PC-9 (cell line): ENCODE measurements around the gene FHIP2A. TPM values are rescaled to one million over a fixed set of nuclear protein-coding genes. Genes with fewer than 3 reads are reported as not detected.
"Not testable (repeated sequence)": the region's sequence is repeated elsewhere in the genome, so short reads cannot be mapped to it uniquely, and the experiment has no call there.

Experiments
- BruUV-seq: library from RNA; stranded (reverse); fragments of 400-500 nt; replicated peaks from 2 replicates; lab custom pipeline; 2021; lab: Mats Ljungman, UMichigan
- CTCF ChIA-PET: fragments of 300-600 bp; sonication (Branson Sonifier 250); formaldehyde crosslinking; loops from one replicate; lab custom pipeline; 2022; ENCODE audit warnings: antibody characterized with exemption; lab: Charles Lee
- POLR2A ChIA-PET: fragments of 300-600 bp; sonication (Branson Sonifier 250); formaldehyde crosslinking; loops from one replicate; lab custom pipeline; 2022; ENCODE audit warnings: antibody characterized with exemption; ENCODE audit not compliant: unreplicated experiment; lab: Charles Lee
- DNase-seq, 2 experiments: peaks; one replicate each; pipeline versions ENCODE4 v3.0.0 to v3.0.0-alpha.2; 2015 to 2022; ENCODE audit warnings: mixed read lengths in 1 of 2
- H2AFZ ChIP-seq: fragments of 200-600 bp; sonication (generic); 2 replicates; pipeline ENCODE4 v1.8.1; 2017; ENCODE audit warnings: antibody characterized with exemption
- H3F3A ChIP-seq: fragments of 200-600 bp; sonication (generic); 2 replicates; pipeline ENCODE4 v1.8.1; 2017; ENCODE audit warnings: antibody characterized with exemption, mild to moderate bottlenecking, low read depth; ENCODE audit not compliant: insufficient read depth
- H3K27ac ChIP-seq: fragments of 200-600 bp; sonication (generic); 2 replicates; pipeline ENCODE4 v1.6.1; 2016; ENCODE audit warnings: mixed run types
- H3K27me3 ChIP-seq: fragments of 200-600 bp; sonication (generic); 2 replicates; pipeline ENCODE4 v1.6.1; 2016; ENCODE audit warnings: low read depth, mixed run types; ENCODE audit not compliant: insufficient read depth
- H3K36me3 ChIP-seq: fragments of 200-600 bp; sonication (generic); 2 replicates; pipeline ENCODE4 v1.6.1; 2016; ENCODE audit warnings: low read depth, mixed run types
- H3K4me1 ChIP-seq: fragments of 200-600 bp; sonication (generic); replicated peaks from 2 replicates; pipeline ENCODE4 v1.6.1; 2016; ENCODE audit warnings: mixed run types; ENCODE audit not compliant: insufficient read depth
- H3K4me2 ChIP-seq: fragments of 200-600 bp; sonication (generic); 2 replicates; pipeline ENCODE4 v1.6.1; 2017; ENCODE audit warnings: mixed run types
- H3K4me3 ChIP-seq: fragments of 200-600 bp; sonication (generic); 2 replicates; pipeline ENCODE4 v1.6.1; 2016; ENCODE audit warnings: mixed run types
- H3K79me2 ChIP-seq: fragments of 200-600 bp; sonication (generic); 2 replicates; pipeline ENCODE4 v1.6.1; 2017; ENCODE audit warnings: low read depth, mixed run types
- H3K9me2 ChIP-seq: fragments of 200-600 bp; sonication (generic); 2 replicates; pipeline ENCODE4 v1.8.1; 2017; ENCODE audit warnings: mild to moderate bottlenecking; ENCODE audit not compliant: insufficient read depth
- H3K9me3 ChIP-seq: fragments of 200-600 bp; sonication (generic); 2 replicates; pipeline ENCODE4 v1.8.1; 2016; ENCODE audit warnings: low read depth; ENCODE audit not compliant: insufficient read depth
- H4K20me1 ChIP-seq: fragments of 200-600 bp; sonication (generic); 2 replicates; pipeline ENCODE4 v1.8.1; 2017; ENCODE audit not compliant: insufficient read depth
- EZH2 ChIP-seq: fragments of 200-600 bp; sonication (generic); IDR thresholded peaks from 2 replicates; pipeline ENCODE4 v1.8.0; 2017; ENCODE audit warnings: antibody characterized with exemption, low read depth
- intact Hi-C: fragments of 100-400 bp; cut with micrococcal nuclease; formaldehyde crosslinking; loops from one replicate; pipeline ENCODE4 v1.10.0; 2022; ENCODE audit not compliant: unreplicated experiment
- total RNA-seq: library from RNA; stranded (reverse); gene quantifications from 2 replicates; pipeline ENCODE4 v1.2.3, GENCODE V29; 2021
- TF ChIP-seq, protein P1 (sequence below): fragments of 200-600 bp; sonication (generic); conservative IDR thresholded peaks from 2 replicates; pipeline ENCODE4 v1.6.1; 2017; ENCODE audit warnings: mixed run types, antibody characterized with exemption, mild to moderate bottlenecking, moderate library complexity

The FHIP2A gene
- total RNA-seq, 1 experiment from 2014 or later = 18.3 TPM

GRCh38 chr10:114773197-114773532, 48.4 kb upstream of the FHIP2A start:
- TF ChIP-seq, protein P1, sequence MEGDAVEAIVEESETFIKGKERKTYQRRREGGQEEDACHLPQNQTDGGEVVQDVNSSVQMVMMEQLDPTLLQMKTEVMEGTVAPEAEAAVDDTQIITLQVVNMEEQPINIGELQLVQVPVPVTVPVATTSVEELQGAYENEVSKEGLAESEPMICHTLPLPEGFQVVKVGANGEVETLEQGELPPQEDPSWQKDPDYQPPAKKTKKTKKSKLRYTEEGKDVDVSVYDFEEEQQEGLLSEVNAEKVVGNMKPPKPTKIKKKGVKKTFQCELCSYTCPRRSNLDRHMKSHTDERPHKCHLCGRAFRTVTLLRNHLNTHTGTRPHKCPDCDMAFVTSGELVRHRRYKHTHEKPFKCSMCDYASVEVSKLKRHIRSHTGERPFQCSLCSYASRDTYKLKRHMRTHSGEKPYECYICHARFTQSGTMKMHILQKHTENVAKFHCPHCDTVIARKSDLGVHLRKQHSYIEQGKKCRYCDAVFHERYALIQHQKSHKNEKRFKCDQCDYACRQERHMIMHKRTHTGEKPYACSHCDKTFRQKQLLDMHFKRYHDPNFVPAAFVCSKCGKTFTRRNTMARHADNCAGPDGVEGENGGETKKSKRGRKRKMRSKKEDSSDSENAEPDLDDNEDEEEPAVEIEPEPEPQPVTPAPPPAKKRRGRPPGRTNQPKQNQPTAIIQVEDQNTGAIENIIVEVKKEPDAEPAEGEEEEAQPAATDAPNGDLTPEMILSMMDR = no peak
- TF ChIP-seq EZH2 = no peak
- no peak for DNase-seq
- Histone ChIP-seq H3K4me2 (no peak overlapping the region), H3K27ac (no peak overlapping the region), H3K9me2 (no peaks in the 10 kb centered on the region), H3F3A (peaks cover 6% of the 10 kb centered on the region; the same call in 1 of the 2 replicates), H3K4me3 (no peak overlapping the region), H2AFZ (no peak overlapping the region), H3K9me3 (no peaks in the 10 kb centered on the region), H3K4me1 (no peaks in the 10 kb centered on the region), H3K36me3 (no peaks in the 10 kb centered on the region), H4K20me1 (no peaks in the 10 kb centered on the region), H3K79me2 (no peaks in the 10 kb centered on the region), H3K27me3 (no peaks in the 10 kb centered on the region)
- no TSS peak for BruUV-seq
- CTCF ChIA-PET = no interaction called here
- POLR2A ChIA-PET = no interaction called here
- intact Hi-C loops = no loop called here

GRCh38 chr10:114775082-114775481, 46.5 kb upstream of the FHIP2A start:
- H3K4me3 ChIP-seq, H3K36me3 ChIP-seq, H3K79me2 ChIP-seq, H3K4me2 ChIP-seq, H2AFZ ChIP-seq, DNase-seq, H3K9me2 ChIP-seq, H3K9me3 ChIP-seq, POLR2A ChIA-PET, H3K27me3 ChIP-seq, BruUV-seq, H4K20me1 ChIP-seq, H3K27ac ChIP-seq, H3F3A ChIP-seq, CTCF ChIA-PET: not testable (repeated sequence)
- intact Hi-C loops = loop anchor here (5.0 kb wide), 1 partner anchor 153 kb away; no protein-coding TSS in a partner anchor
- H3K4me1 ChIP-seq = peaks cover 10% of the 10 kb centered on the region

DNA sequence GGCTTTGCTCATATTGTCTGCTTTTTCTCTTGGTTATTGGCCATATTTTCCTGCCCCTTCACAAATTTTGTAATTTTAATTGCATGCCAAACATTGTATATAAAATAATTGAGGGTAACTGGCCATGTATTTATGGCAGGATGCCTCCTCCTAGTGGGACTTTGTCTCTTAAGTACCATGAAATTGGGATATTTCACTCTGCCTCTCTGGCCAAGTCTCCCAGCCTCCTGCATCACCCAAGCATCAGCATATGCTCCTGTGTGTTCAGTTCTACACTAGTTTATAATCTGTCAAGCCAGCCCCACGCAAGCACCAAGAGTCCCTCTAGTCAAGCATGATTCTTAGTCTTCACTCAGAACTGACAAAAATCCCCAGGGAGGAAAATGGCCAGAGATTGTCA, 44.2 kb upstream of the FHIP2A start:
- intact Hi-C loops = loop anchor here (5.0 kb wide), 1 partner anchor 155 kb away; no protein-coding TSS in a partner anchor
- Histone ChIP-seq H3K4me2 (no peak overlapping the region), H3K36me3 (no peaks in the 10 kb centered on the region), H3F3A (peaks cover 8% of the 10 kb centered on the region; the same call in 1 of the 2 replicates), H2AFZ (no peak overlapping the region), H3K4me1 (peaks cover 22% of the 10 kb centered on the region), H3K9me3 (no peaks in the 10 kb centered on the region), H3K79me2 (no peaks in the 10 kb centered on the region), H3K4me3 (no peak overlapping the region), H3K27me3 (no peaks in the 10 kb centered on the region), H3K27ac (no peak overlapping the region), H4K20me1 (no peaks in the 10 kb centered on the region), H3K9me2 (no peaks in the 10 kb centered on the region)
- ChIA-PET POLR2A (no interaction called here), CTCF (no interaction called here)
- DNase-seq = no peak
- no TSS peak for BruUV-seq
- TF ChIP-seq, protein P1 = no peak
- TF ChIP-seq EZH2 = no peak
